Neural cell (in vitro differentiated cells): Measurements from ENCODE around the gene ABHD12. TPM values are rescaled to one million over a fixed set of nuclear protein-coding genes. Genes with fewer than 3 reads are reported as not detected.

Experiments used
- H2AFZ ChIP-seq: fragments of 200-600, 300-800 bp; sonication (generic), shearing (Covaris generic); 2 replicates; pipeline ENCODE4 v1.6.0; 2014; ENCODE audit warnings: low read depth, mild to moderate bottlenecking, antibody characterized with exemption, low read length, moderate library complexity
- H3F3A ChIP-seq: fragments of 200-600 bp; shearing (Covaris generic); 2 replicates; pipeline ENCODE4 v1.6.1; 2016; ENCODE audit warnings: mild to moderate bottlenecking, moderate library complexity, mixed read lengths, antibody characterized with exemption, low read length; ENCODE audit not compliant: insufficient read depth, poor library complexity, severe bottlenecking
- H3K27ac ChIP-seq: fragments of 200-600, 300-800 bp; sonication (generic), shearing (Covaris generic); 2 replicates; pipeline ENCODE4 v1.5.1; 2014; ENCODE audit warnings: mild to moderate bottlenecking, low read length, moderate library complexity
- H3K27me3 ChIP-seq: fragments of 300-800, 200-600 bp; sonication (generic), shearing (Covaris generic); 2 replicates; pipeline ENCODE4 v1.6.0; 2014; ENCODE audit warnings: mild to moderate bottlenecking, low read depth, low read length, moderate library complexity; ENCODE audit not compliant: insufficient read depth
- H3K36me3 ChIP-seq: fragments of 300-800, 200-600 bp; sonication (generic), shearing (Covaris generic); 2 replicates; pipeline ENCODE4 v1.5.1; 2014; ENCODE audit warnings: mild to moderate bottlenecking, antibody characterized with exemption, low read length, moderate library complexity; ENCODE audit not compliant: insufficient read depth
- H3K4me2 ChIP-seq: fragments of 300-800, 200-600 bp; sonication (generic), shearing (Covaris generic); 2 replicates; pipeline ENCODE4 v1.6.0; 2014; ENCODE audit warnings: mild to moderate bottlenecking, low read length
- H3K4me3 ChIP-seq: fragments of 300-800, 200-600 bp; sonication (generic), shearing (Covaris generic); 2 replicates; pipeline ENCODE4 v1.5.1; 2014; ENCODE audit warnings: mild to moderate bottlenecking, low read length, moderate library complexity
- H3K79me2 ChIP-seq: fragments of 200-600 bp; shearing (Covaris generic); replicated peaks from 2 replicates; pipeline ENCODE4 v1.6.0; 2014; ENCODE audit warnings: mild to moderate bottlenecking, low read length, moderate library complexity; ENCODE audit not compliant: insufficient read depth
- H3K9ac ChIP-seq: fragments of 300-800, 200-600 bp; sonication (generic), shearing (Covaris generic); 2 replicates; pipeline ENCODE4 v1.6.1; 2016; ENCODE audit warnings: mild to moderate bottlenecking, low read length, mixed read lengths
- H3K9me2 ChIP-seq: fragments of 200-600 bp; shearing (Covaris generic); 2 replicates; pipeline ENCODE4 v1.6.1; 2016; ENCODE audit warnings: mild to moderate bottlenecking, low read length, mixed read lengths; ENCODE audit not compliant: insufficient read depth
- H3K9me3 ChIP-seq: fragments of 200-600, 300-800 bp; sonication (generic), shearing (Covaris generic); 2 replicates; pipeline ENCODE4 v1.6.1; 2016; ENCODE audit warnings: mild to moderate bottlenecking, mixed run types, low read length, moderate library complexity, mixed read lengths
- H4K20me1 ChIP-seq: fragments of 200-600 bp; shearing (Covaris generic); 2 replicates; pipeline ENCODE4 v1.6.1; 2016; ENCODE audit warnings: mild to moderate bottlenecking, mixed run types; ENCODE audit not compliant: insufficient read depth
- CTCF ChIP-seq: fragments of 450-650 bp; IDR thresholded peaks from 2 replicates; pipeline ENCODE4 v1.5.1; 2014; ENCODE audit warnings: antibody characterized with exemption, mild to moderate bottlenecking, moderate library complexity; ENCODE audit not compliant: poor library complexity, severe bottlenecking
- EP300 ChIP-seq: fragments of 450-650 bp; conservative IDR thresholded peaks from 2 replicates; pipeline ENCODE4 v1.6.1; 2014; ENCODE audit warnings: antibody characterized with exemption, mild to moderate bottlenecking, moderate library complexity; ENCODE audit not compliant: poor library complexity, severe bottlenecking
- EZH2 ChIP-seq: fragments of 200-600, 300-800 bp; shearing (Covaris generic), sonication (generic); IDR thresholded peaks from 2 replicates; pipeline ENCODE4 v1.6.1; 2014; ENCODE audit warnings: antibody characterized with exemption, low read length, borderline replicate concordance, mild to moderate bottlenecking; ENCODE audit not compliant: insufficient read depth, poor library complexity, severe bottlenecking
- MXI1 ChIP-seq: fragments of 450-650 bp; conservative IDR thresholded peaks from 2 replicates; pipeline ENCODE4 v1.6.1; 2014; ENCODE audit warnings: antibody characterized with exemption, mild to moderate bottlenecking; ENCODE audit not compliant: poor library complexity, severe bottlenecking
- POLR2AphosphoS5 ChIP-seq: IDR thresholded peaks from 2 replicates; pipeline ENCODE4 v1.6.1; 2012
- RAD21 ChIP-seq: fragments of 450-650 bp; conservative IDR thresholded peaks from 2 replicates; pipeline ENCODE4 v1.6.1; 2014; ENCODE audit warnings: antibody characterized with exemption, mild to moderate bottlenecking, moderate library complexity
- REST ChIP-seq: IDR thresholded peaks from 2 replicates; pipeline ENCODE4 v1.6.1; 2012; ENCODE audit warnings: borderline replicate concordance
- SMC3 ChIP-seq: fragments of 450-650 bp; conservative IDR thresholded peaks from 2 replicates; pipeline ENCODE4 v1.6.1; 2014; ENCODE audit warnings: antibody characterized with exemption, mild to moderate bottlenecking, moderate library complexity; ENCODE audit not compliant: poor library complexity
- TAF1 ChIP-seq: IDR thresholded peaks from 2 replicates; pipeline ENCODE4 v1.6.1; 2012; ENCODE audit warnings: low read depth
- polyA plus RNA-seq: library from polyadenylated mRNA; depleted of rRNA; stranded (reverse); fragments of >200 nt; gene quantifications from 2 replicates; pipeline ENCODE4 v1.2.3, GENCODE V29; 2014

ABHD12 gene
- polyA plus RNA-seq, 1 donor from 2014 or later: 32.3 TPM

GRCh38 chr20:25368976-25369375 lies 21.7 kb downstream of the ABHD12 start:
- Histone ChIP-seq H3K9ac (no peak overlapping the region), H3K4me2 (no peak overlapping the region), H3K79me2 (no peaks in the 10 kb centered on the region), H3K9me2 (no peaks in the 10 kb centered on the region), H3K27me3 (no peaks in the 10 kb centered on the region), H3K27ac (no peak overlapping the region), H3K4me3 (no peak overlapping the region), H3F3A (no peaks in the 10 kb centered on the region), H3K36me3 (no peaks in the 10 kb centered on the region), H3K9me3 (peaks cover 2% of the 10 kb centered on the region), H4K20me1 (no peaks in the 10 kb centered on the region), H2AFZ (no peak overlapping the region)
- no peak for TF ChIP-seq EP300
- no peak for TF ChIP-seq REST
- no peak for TF ChIP-seq EZH2
- TF ChIP-seq CTCF: no peak
- no peak for TF ChIP-seq SMC3
- no peak for TF ChIP-seq POLR2AphosphoS5
- TF ChIP-seq TAF1: no peak
- TF ChIP-seq RAD21: no peak
- no peak for TF ChIP-seq MXI1

- Histone ChIP-seq H3K9me2 (no peaks in the 10 kb centered on the region), H3K4me2 (no peak overlapping the region), H3K9ac (no peak overlapping the region), H3K79me2 (no peaks in the 10 kb centered on the region), H3F3A (no peaks in the 10 kb centered on the region), H3K36me3 (no peaks in the 10 kb centered on the region), H4K20me1 (no peaks in the 10 kb centered on the region), H3K9me3 (peaks cover 2% of the 10 kb centered on the region), H3K4me3 (no peak overlapping the region), H3K27ac (no peak overlapping the region), H3K27me3 (no peaks in the 10 kb centered on the region), H2AFZ (no peak overlapping the region)
- no peak for TF ChIP-seq EZH2
- TF ChIP-seq MXI1: no peak
- TF ChIP-seq POLR2AphosphoS5: no peak
- TF ChIP-seq REST: no peak
- TF ChIP-seq CTCF: no peak
- no peak for TF ChIP-seq EP300
- no peak for TF ChIP-seq RAD21
- TF ChIP-seq TAF1: no peak
- TF ChIP-seq SMC3: no peak
Measured at GRCh38 chr20:25368526-25368925, 22.1 kb downstream of the ABHD12 start.
